CD1c-positive myeloid dendritic cell (primary cell): Measurements from ENCODE around the gene ZNF689.
A peak's percentile ranks its signal among the peaks of the same experiment; 100 is the strongest.
"Not testable (repeated sequence)": the region's sequence is repeated elsewhere in the genome, so short reads cannot be mapped to it uniquely, and the experiment has no call there.

Experiments used
- DNase-seq: peaks from one replicate; pipeline ENCODE4 v3.0.0-alpha.2; 2016; ENCODE audit errors: extremely low spot score

The ZNF689 gene

GRCh38 chr16:30609926-30610839 is at the start of gene ZNF689:
Gene ZNF689, minus strand, starts transcription at chr16:30610389. Its CDS starts 348 bp downstream, at chr16:30610041.
- peak; percentile 98 for DNase-seq

- peak; percentile 98 for DNase-seq
These were observed 48.7 kb upstream of the ZNF689 start for GRCh38 chr16:30658731-30659506.

GRCh38 chr16:30657866-30658730 is 47.9 kb upstream of the ZNF689 start, which contains the start of gene FBRS:
Gene FBRS, plus strand, starts transcription at chr16:30658431. Its CDS starts 1,088 bp downstream, at chr16:30659519.
- DNase-seq, result peak; percentile 100

GRCh38 chr16:30656974-30657865 is 47.0 kb upstream of the ZNF689 start:
- no peak for DNase-seq

- no peak for DNase-seq
These were observed 46.2 kb upstream of the ZNF689 start for GRCh38 chr16:30656388-30656787.

- DNase-seq, result no peak
These were observed 45.7 kb upstream of the ZNF689 start for GRCh38 chr16:30655815-30656347.

GRCh38 chr16:30654856-30655255 is 44.7 kb upstream of the ZNF689 start:
- DNase-seq, result no peak

GRCh38 chr16:30652718-30653117 is 42.5 kb upstream of the ZNF689 start:
- no peak for DNase-seq

- DNase-seq, result no peak
These were observed 41.8 kb upstream of the ZNF689 start for GRCh38 chr16:30652005-30652296.

GRCh38 chr16:30651124-30652004 is 41.2 kb upstream of the ZNF689 start:
- DNase-seq, result peak; percentile 85

- DNase-seq, result peak; percentile 100
These were observed 40.4 kb upstream of the ZNF689 start, which contains the start of gene PRR14 for GRCh38 chr16:30650369-30651123. Gene PRR14, plus strand, starts transcription at chr16:30650960. Its CDS starts 686 bp downstream, at chr16:30651646.

- DNase-seq, result peak; percentile 29
These were observed 39.7 kb upstream of the ZNF689 start for GRCh38 chr16:30649725-30650368.

GRCh38 chr16:30647274-30647571 is 37.0 kb upstream of the ZNF689 start:
- no peak for DNase-seq

- no peak for DNase-seq
These were observed 35.5 kb upstream of the ZNF689 start for GRCh38 chr16:30645727-30646126.

- no peak for DNase-seq
These were observed 34.2 kb upstream of the ZNF689 start for GRCh38 chr16:30644334-30644830.

GRCh38 chr16:30641378-30641982 is 31.3 kb upstream of the ZNF689 start:
- no peak for DNase-seq

- peak; percentile 50 for DNase-seq
These were observed 27.8 kb upstream of the ZNF689 start for GRCh38 chr16:30637944-30638343.

GRCh38 chr16:30637139-30637538 is 26.9 kb upstream of the ZNF689 start:
- DNase-seq, result not testable (repeated sequence)
